NT2/D1 (cell line): ENCODE results near the gene PDE9A.
"Not testable (repeated sequence)": the region's sequence is repeated elsewhere in the genome, so short reads cannot be mapped to it uniquely, and the experiment has no call there.

Experiments used
- DNase-seq: peaks from one replicate; pipeline ENCODE4 v3.0.0-alpha.2; 2011; ENCODE audit warnings: low read depth, low spot score
- H3K27me3 ChIP-seq: 2 replicates; pipeline ENCODE4 v1.6.0; 2011; ENCODE audit warnings: mild to moderate bottlenecking; ENCODE audit not compliant: insufficient read length, insufficient read depth
- H3K36me3 ChIP-seq: 2 replicates; pipeline ENCODE4 v1.6.1; 2011; ENCODE audit warnings: mild to moderate bottlenecking, low read length, mixed read lengths; ENCODE audit not compliant: insufficient read depth, insufficient read length
- H3K4me1 ChIP-seq: 2 replicates; pipeline ENCODE4 v1.5.1; 2011; ENCODE audit not compliant: insufficient read depth, insufficient read length
- H3K4me3 ChIP-seq: 2 replicates; pipeline ENCODE4 v1.5.1; 2011; ENCODE audit warnings: low read depth; ENCODE audit not compliant: insufficient read length
- H3K9ac ChIP-seq: 2 replicates; pipeline ENCODE4 v1.6.0; 2011; ENCODE audit warnings: low read depth; ENCODE audit not compliant: insufficient read length
- H3K9me3 ChIP-seq: 2 replicates; pipeline ENCODE4 v1.5.1; 2011; ENCODE audit warnings: mild to moderate bottlenecking, low read length; ENCODE audit not compliant: insufficient read depth
- SUZ12 ChIP-seq: IDR thresholded peaks from 2 replicates; pipeline ENCODE4 v1.6.1; 2011; ENCODE audit not compliant: insufficient read length, insufficient read depth; ENCODE audit errors: extremely low read depth
- YY1 ChIP-seq: IDR thresholded peaks from 2 replicates; pipeline ENCODE4 v1.6.1; 2011; ENCODE audit not compliant: insufficient read length, insufficient read depth
- ZNF274 ChIP-seq: IDR thresholded peaks from 2 replicates; pipeline ENCODE4 v1.6.1; 2011; ENCODE audit warnings: mild to moderate bottlenecking, low read depth, low read length

Gene PDE9A

GRCh38 chr21:42809171-42809570, 155.8 kb downstream of the PDE9A start:
- Histone ChIP-seq H3K36me3 (no peaks in the 10 kb centered on the region), H3K4me3 (no peak overlapping the region), H3K9ac (no peak overlapping the region), H3K4me1 (peaks cover 17% of the 10 kb centered on the region), H3K27me3 (no peaks in the 10 kb centered on the region), H3K9me3 (peaks cover 39% of the 10 kb centered on the region)
- TF ChIP-seq SUZ12: no peak
- TF ChIP-seq ZNF274: no peak
- TF ChIP-seq YY1: no peak
- no peak for DNase-seq

GRCh38 chr21:42809577-42810475, 156.4 kb downstream of the PDE9A start:
- H3K36me3 ChIP-seq: no peaks in the 10 kb centered on the region
- no peak overlapping the region for H3K4me3 ChIP-seq
- H3K4me1 ChIP-seq: peaks cover 17% of the 10 kb centered on the region
- H3K27me3 ChIP-seq: no peaks in the 10 kb centered on the region
- no peak for DNase-seq
- H3K9me3 ChIP-seq: peaks cover 45% of the 10 kb centered on the region
- no peak overlapping the region for H3K9ac ChIP-seq
- no peak for TF ChIP-seq YY1
- no peak for TF ChIP-seq ZNF274
- TF ChIP-seq SUZ12: no peak

- Histone ChIP-seq H3K27me3 (no peaks in the 10 kb centered on the region), H3K4me1 (peaks cover 14% of the 10 kb centered on the region), H3K9me3 (peaks cover 57% of the 10 kb centered on the region), H3K36me3 (no peaks in the 10 kb centered on the region), H3K4me3 (no peak overlapping the region), H3K9ac (no peak overlapping the region)
- no peak for TF ChIP-seq ZNF274
- no peak for TF ChIP-seq SUZ12
- TF ChIP-seq YY1: no peak
- no peak for DNase-seq
These were observed 158.5 kb downstream of the PDE9A start for GRCh38 chr21:42811960-42812359.

- Histone ChIP-seq H3K4me1 (peaks cover 12% of the 10 kb centered on the region), H3K9me3 (peaks cover 60% of the 10 kb centered on the region)
- not testable (repeated sequence) for H3K27me3 ChIP-seq, H3K4me3 ChIP-seq, DNase-seq, H3K36me3 ChIP-seq, H3K9ac ChIP-seq
These were observed 159.3 kb downstream of the PDE9A start for GRCh38 chr21:42812528-42813241.

- H3K4me3 ChIP-seq: no peak overlapping the region
- peaks cover 3% of the 10 kb centered on the region for H3K4me1 ChIP-seq
- no peak overlapping the region for H3K9ac ChIP-seq
- H3K36me3 ChIP-seq: no peaks in the 10 kb centered on the region
- no peaks in the 10 kb centered on the region for H3K27me3 ChIP-seq
- DNase-seq: no peak
- peaks cover 65% of the 10 kb centered on the region for H3K9me3 ChIP-seq
- no peak for TF ChIP-seq YY1
- no peak for TF ChIP-seq ZNF274
- TF ChIP-seq SUZ12: no peak
These were observed 161.8 kb downstream of the PDE9A start for GRCh38 chr21:42815217-42815616.

- Histone ChIP-seq H3K36me3 (no peaks in the 10 kb centered on the region), H3K9ac (no peak overlapping the region), H3K9me3 (peaks cover 58% of the 10 kb centered on the region), H3K4me1 (peaks cover 3% of the 10 kb centered on the region), H3K27me3 (no peaks in the 10 kb centered on the region), H3K4me3 (no peak overlapping the region)
- DNase-seq: peak; percentile 57
- TF ChIP-seq SUZ12: no peak
These were observed 164.9 kb downstream of the PDE9A start for GRCh38 chr21:42818328-42818749.

- TF ChIP-seq SUZ12: no peak
- no peak for TF ChIP-seq ZNF274
- no peak for TF ChIP-seq YY1
- Histone ChIP-seq H3K4me3 (no peak overlapping the region), H3K9ac (no peak overlapping the region), H3K36me3 (no peaks in the 10 kb centered on the region), H3K4me1 (peaks cover 3% of the 10 kb centered on the region), H3K27me3 (peaks cover under 1% of the 10 kb centered on the region), H3K9me3 (peaks cover 43% of the 10 kb centered on the region)
- DNase-seq: no peak
These were observed 166.6 kb downstream of the PDE9A start for GRCh38 chr21:42819861-42820615.
